Measurements from ENCODE around the gene HSPH1. TPM values are rescaled to one million over a fixed set of nuclear protein-coding genes. Genes with fewer than 3 reads are reported as not detected.
"Not testable (repeated sequence)": the region's sequence is repeated elsewhere in the genome, so short reads cannot be mapped to it uniquely, and the experiment has no call there.

The HSPH1 gene
- total RNA-seq, 1 donor from 2014 or later, result 122 TPM

DNA sequence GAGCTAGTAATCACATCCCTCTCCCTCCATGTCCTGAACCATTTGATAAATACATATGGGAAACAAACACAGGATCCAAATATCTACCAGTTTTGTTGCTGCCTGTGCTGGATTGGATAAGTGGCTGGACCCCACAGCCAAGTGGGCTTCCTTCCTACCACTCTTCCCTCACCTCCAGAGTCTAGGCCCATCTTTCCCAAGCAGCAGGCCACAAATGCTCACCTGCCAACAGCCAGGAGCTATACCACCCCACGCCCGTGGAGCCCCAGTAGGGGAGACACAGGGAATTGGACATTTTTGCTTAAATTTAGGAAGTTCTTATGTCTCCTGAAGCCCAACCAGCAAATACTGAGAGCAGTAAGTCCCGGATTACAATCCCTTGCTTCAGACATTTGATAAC is 55.8 kb downstream of the HSPH1 start:
- Mint-ChIP-seq H3K9me3 (ENCODE audit: low read depth) (no peaks in the 10 kb centered on the region), H3K4me1 (ENCODE audit: low read depth) (no peaks in the 10 kb centered on the region), H3K27me3 (peaks cover 72% of the 10 kb centered on the region), H3K36me3 (ENCODE audit: insufficient read depth) (no peaks in the 10 kb centered on the region), H3K27ac (no peak overlapping the region), H3K4me3 (ENCODE audit: low read depth) (no peak overlapping the region)
- DNase-seq (ENCODE audit: low spot score, unreplicated experiment), result no peak
- TF ChIP-seq, protein P1, sequence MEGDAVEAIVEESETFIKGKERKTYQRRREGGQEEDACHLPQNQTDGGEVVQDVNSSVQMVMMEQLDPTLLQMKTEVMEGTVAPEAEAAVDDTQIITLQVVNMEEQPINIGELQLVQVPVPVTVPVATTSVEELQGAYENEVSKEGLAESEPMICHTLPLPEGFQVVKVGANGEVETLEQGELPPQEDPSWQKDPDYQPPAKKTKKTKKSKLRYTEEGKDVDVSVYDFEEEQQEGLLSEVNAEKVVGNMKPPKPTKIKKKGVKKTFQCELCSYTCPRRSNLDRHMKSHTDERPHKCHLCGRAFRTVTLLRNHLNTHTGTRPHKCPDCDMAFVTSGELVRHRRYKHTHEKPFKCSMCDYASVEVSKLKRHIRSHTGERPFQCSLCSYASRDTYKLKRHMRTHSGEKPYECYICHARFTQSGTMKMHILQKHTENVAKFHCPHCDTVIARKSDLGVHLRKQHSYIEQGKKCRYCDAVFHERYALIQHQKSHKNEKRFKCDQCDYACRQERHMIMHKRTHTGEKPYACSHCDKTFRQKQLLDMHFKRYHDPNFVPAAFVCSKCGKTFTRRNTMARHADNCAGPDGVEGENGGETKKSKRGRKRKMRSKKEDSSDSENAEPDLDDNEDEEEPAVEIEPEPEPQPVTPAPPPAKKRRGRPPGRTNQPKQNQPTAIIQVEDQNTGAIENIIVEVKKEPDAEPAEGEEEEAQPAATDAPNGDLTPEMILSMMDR (IDR thresholded peaks at IDR 0.05; ENCODE audit: unreplicated experiment), result no peak

DNA sequence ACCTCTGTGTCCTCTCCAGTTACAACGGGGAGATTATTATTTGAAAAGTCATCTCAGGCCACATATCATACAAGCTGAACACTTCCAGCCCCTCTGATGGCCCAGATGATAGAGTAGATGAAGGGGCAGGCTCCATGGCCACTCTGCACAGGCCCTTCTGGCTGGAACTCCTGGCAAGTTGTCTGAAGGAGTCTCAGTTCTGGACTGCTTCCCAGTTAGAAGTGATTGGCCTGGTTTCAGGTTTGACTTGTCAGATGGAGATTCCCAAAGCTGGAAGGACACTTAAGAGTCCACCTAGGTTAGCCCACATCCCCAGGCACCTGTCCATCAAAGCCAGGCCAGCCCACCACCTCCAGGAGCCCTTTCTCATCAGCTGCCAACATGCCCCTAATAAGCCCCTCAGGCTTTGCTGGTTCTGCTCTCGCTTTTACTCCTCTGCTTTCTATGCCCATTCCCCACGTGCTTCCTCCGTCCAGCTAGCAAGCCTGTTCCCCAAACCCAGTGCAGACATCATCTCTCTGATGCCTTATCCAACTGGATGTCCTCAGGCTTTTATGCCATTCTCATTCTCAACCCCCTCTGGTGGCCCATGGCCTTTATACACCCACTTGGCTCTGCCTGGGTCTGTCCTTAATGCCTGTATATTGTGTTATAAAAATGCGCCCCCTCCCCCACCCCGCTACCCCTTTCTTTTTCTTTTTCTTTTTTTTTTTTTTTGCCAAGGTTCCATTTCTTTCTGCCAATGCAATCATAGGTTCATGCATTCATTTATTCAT is 56.5 kb downstream of the HSPH1 start:
- DNase-seq (ENCODE audit: low spot score, unreplicated experiment), result no peak
- TF ChIP-seq, protein P1 (IDR thresholded peaks at IDR 0.05; ENCODE audit: unreplicated experiment), result no peak
- Mint-ChIP-seq H3K9me3 (ENCODE audit: low read depth) (no peaks in the 10 kb centered on the region), H3K36me3 (ENCODE audit: insufficient read depth) (no peaks in the 10 kb centered on the region), H3K4me1 (ENCODE audit: low read depth) (no peaks in the 10 kb centered on the region), H3K4me3 (ENCODE audit: low read depth) (no peak overlapping the region), H3K27me3 (peaks cover 78% of the 10 kb centered on the region), H3K27ac (no peak overlapping the region)

DNA sequence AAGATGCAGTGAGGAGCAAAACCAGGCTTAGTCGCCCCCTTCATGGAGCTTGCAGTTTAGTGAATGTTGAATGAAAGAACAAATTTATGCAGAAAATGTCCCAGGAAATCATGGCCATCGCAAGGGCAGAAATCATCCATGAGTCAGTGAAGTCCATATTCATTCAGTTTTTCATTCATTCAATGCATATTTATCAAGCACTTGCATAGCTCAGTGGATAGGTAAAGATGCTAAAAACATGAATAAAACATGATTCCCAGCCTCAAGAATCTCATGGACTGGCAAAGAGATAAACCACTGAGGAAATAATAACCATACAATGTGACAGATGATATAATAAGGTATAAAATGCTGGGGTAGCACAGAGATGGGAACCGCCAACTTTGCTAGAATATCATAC is 58.8 kb downstream of the HSPH1 start:
- Mint-ChIP-seq H3K4me1 (ENCODE audit: low read depth) (no peaks in the 10 kb centered on the region), H3K27me3 (peaks cover 82% of the 10 kb centered on the region), H3K27ac (no peak overlapping the region), H3K9me3 (ENCODE audit: low read depth) (no peaks in the 10 kb centered on the region), H3K4me3 (ENCODE audit: low read depth) (no peak overlapping the region), H3K36me3 (ENCODE audit: insufficient read depth) (no peaks in the 10 kb centered on the region)
- DNase-seq (ENCODE audit: low spot score, unreplicated experiment), result no peak
- TF ChIP-seq, protein P1 (IDR thresholded peaks at IDR 0.05; ENCODE audit: unreplicated experiment), result no peak

DNA sequence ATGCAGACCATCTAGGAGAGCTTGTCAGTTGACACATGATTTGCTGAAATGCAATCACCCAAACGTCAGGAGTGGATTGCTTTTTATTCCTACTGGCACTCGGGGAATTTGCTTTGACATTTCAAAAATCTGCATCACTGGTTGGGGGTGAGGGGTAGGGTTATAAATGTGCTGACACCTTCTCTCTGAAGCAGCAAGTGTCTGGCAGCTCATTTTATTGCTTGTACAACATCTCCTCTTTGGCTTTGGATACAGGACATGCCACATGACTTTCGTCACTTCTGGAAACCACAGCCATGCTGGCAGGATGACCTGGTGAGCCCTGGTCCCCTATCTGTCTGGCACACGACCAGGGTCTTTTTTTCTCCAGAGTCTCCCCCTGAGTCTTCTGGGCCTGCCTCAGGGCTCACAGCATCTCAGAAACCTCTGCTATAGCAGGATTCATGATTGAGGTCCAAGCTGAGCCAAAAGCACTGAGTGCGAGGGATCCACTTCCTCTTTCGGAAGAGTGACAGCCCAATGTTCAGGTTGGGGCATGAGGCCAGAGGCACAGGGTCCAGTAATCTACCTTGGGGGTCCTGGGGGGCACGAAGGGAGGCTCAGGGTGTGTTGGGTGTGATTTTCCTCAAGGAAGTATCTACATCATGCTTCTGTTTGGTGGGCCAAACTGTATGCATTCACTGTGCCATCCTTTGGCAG is 60.1 kb downstream of the HSPH1 start:
- Mint-ChIP-seq H3K27me3 (peaks cover 85% of the 10 kb centered on the region), H3K36me3 (ENCODE audit: insufficient read depth) (no peaks in the 10 kb centered on the region), H3K9me3 (ENCODE audit: low read depth) (no peaks in the 10 kb centered on the region), H3K4me1 (ENCODE audit: low read depth) (no peaks in the 10 kb centered on the region), H3K27ac (no peak overlapping the region), H3K4me3 (ENCODE audit: low read depth) (no peak overlapping the region)
- no peak for DNase-seq (ENCODE audit: low spot score, unreplicated experiment)
- TF ChIP-seq, protein P1 (IDR thresholded peaks at IDR 0.05; ENCODE audit: unreplicated experiment), result no peak

DNA sequence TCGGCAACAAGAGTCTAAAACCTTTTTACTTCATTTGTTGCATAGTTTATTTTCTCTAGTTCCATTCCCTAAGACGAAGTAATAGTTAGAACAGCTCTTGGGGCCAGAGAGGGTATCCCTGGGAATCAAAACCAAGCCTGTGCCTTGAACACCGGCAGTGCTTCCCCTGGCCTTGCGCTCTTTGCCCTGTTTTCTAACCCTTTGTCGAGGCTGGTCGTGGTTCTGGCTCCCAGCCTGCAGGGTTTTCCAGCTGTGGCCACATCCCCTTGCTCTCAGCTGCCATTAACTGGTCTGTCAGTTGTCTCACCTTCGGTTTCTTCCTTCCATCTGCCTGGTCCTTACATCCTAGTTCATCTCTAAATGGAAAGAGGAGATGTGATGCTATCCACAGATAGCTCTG is 61.0 kb downstream of the HSPH1 start:
- Mint-ChIP-seq H3K9me3 (ENCODE audit: low read depth) (no peaks in the 10 kb centered on the region), H3K27me3 (peaks cover 83% of the 10 kb centered on the region), H3K36me3 (ENCODE audit: insufficient read depth) (no peaks in the 10 kb centered on the region), H3K27ac (no peak overlapping the region), H3K4me1 (ENCODE audit: low read depth) (no peaks in the 10 kb centered on the region), H3K4me3 (ENCODE audit: low read depth) (no peak overlapping the region)
- TF ChIP-seq, protein P1 (IDR thresholded peaks at IDR 0.05; ENCODE audit: unreplicated experiment), result no peak
- DNase-seq (ENCODE audit: low spot score, unreplicated experiment), result no peak

DNA sequence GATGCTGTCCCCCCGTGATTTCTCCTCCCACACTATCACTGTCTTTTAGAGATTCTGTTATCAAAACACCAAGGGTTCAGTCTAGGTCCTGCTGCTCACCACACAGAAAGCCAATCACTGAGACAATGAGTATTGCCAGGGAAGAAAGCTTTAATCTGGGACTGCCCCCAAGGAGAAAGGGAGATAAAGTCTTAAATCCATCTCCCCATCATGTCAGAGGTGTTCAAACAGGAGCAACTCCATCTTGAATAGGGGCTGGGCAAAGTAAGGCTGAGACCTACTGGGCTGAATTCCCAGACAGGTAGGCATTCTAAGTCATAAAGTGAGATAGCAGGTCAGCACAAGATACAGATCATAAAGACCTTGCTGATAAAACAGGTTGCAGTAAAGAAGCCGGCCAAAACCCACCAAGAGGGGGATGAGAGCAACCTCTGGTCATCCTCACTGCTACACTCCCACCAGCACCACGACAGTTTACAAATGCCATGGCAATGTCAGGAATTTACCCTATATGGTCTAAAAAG is 63.7 kb downstream of the HSPH1 start:
- not testable (repeated sequence) for H3K27ac Mint-ChIP-seq; H3K36me3 Mint-ChIP-seq (ENCODE audit: insufficient read depth); H3K9me3 Mint-ChIP-seq (ENCODE audit: low read depth); H3K4me1 Mint-ChIP-seq (ENCODE audit: low read depth); H3K4me3 Mint-ChIP-seq (ENCODE audit: low read depth); DNase-seq (ENCODE audit: low spot score, unreplicated experiment)
- peaks cover 92% of the 10 kb centered on the region for H3K27me3 Mint-ChIP-seq
